Neutrophil (primary cell): ENCODE data around the gene AHCYL1.
"Not testable (repeated sequence)": the region's sequence is repeated elsewhere in the genome, so short reads cannot be mapped to it uniquely, and the experiment has no call there.

Source experiments
- H3K27ac ChIP-seq: fragments of 200-600 bp; sonication (generic); 2 replicates; pipeline ENCODE4 v1.5.1; 2016; ENCODE audit warnings: mild to moderate bottlenecking, moderate library complexity
- H3K27me3 ChIP-seq: fragments of 200-600 bp; sonication (generic); 2 replicates; pipeline ENCODE4 v1.6.0; 2016; ENCODE audit warnings: mild to moderate bottlenecking
- H3K36me3 ChIP-seq: fragments of 200-600 bp; sonication (generic); 2 replicates; pipeline ENCODE4 v1.5.1; 2017
- H3K4me1 ChIP-seq, 2 experiments: fragments of 200-600 bp in 1 of 2; sonication (generic) in 1 of 2; 1 replicate in 1 of 2; 2 replicates in 1 of 2; pipeline versions ENCODE4 v1.5.1 to v1.6.1; 2013 to 2016; ENCODE audit warnings: low read depth in 1 of 2, low read length in 1 of 2, mild to moderate bottlenecking in 1 of 2, moderate library complexity in 1 of 2; ENCODE audit not compliant: control insufficient read depth in 1 of 2, insufficient read depth in 1 of 2
- H3K4me3 ChIP-seq, 2 experiments: fragments of 200-600 bp in 1 of 2; sonication (generic) in 1 of 2; 1 replicate in 1 of 2; 2 replicates in 1 of 2; pipeline ENCODE4 v1.5.1; 2013 to 2016; ENCODE audit warnings: low read depth in 1 of 2, low read length in 1 of 2, mild to moderate bottlenecking in 1 of 2, moderate library complexity in 1 of 2
- H3K9me3 ChIP-seq: fragments of 200-600 bp; sonication (generic); 2 replicates; pipeline ENCODE4 v1.5.1; 2016
- CTCF ChIP-seq: fragments of 200-600 bp; sonication (generic); IDR thresholded peaks from 2 replicates; pipeline ENCODE4 v1.5.1; 2016; ENCODE audit warnings: antibody characterized with exemption

The AHCYL1 gene

GRCh38 chr1:109950509-109950908 lies 34.1 kb upstream of the AHCYL1 start:
- no peak overlapping the region for H3K4me3 ChIP-seq
- no peaks in the 10 kb centered on the region for H3K9me3 ChIP-seq
- TF ChIP-seq CTCF = no peak
- no peaks in the 10 kb centered on the region for H3K36me3 ChIP-seq
- H3K4me1 ChIP-seq = no peaks in the 10 kb centered on the region
- H3K27ac ChIP-seq = no peak overlapping the region
- H3K27me3 ChIP-seq = no peaks in the 10 kb centered on the region

- not testable (repeated sequence) for H3K4me1 ChIP-seq, H3K27ac ChIP-seq, H3K36me3 ChIP-seq, H3K27me3 ChIP-seq, H3K9me3 ChIP-seq, H3K4me3 ChIP-seq
Observed at GRCh38 chr1:109951501-109951900, 33.1 kb upstream of the AHCYL1 start.

- TF ChIP-seq CTCF = no peak
- Histone ChIP-seq H3K36me3 (no peaks in the 10 kb centered on the region), H3K9me3 (no peaks in the 10 kb centered on the region), H3K27me3 (no peaks in the 10 kb centered on the region), H3K4me1 (no peaks in the 10 kb centered on the region), H3K27ac (no peak overlapping the region), H3K4me3 (no peak overlapping the region)
Observed at GRCh38 chr1:109954041-109954512, 30.5 kb upstream of the AHCYL1 start.

- no peak overlapping the region for H3K4me3 ChIP-seq
- no peaks in the 10 kb centered on the region for H3K36me3 ChIP-seq
- no peaks in the 10 kb centered on the region for H3K27me3 ChIP-seq
- no peak for TF ChIP-seq CTCF
- no peak overlapping the region for H3K27ac ChIP-seq
- H3K4me1 ChIP-seq = no peaks in the 10 kb centered on the region
- H3K9me3 ChIP-seq = no peaks in the 10 kb centered on the region
Observed at GRCh38 chr1:109959632-109959973, 25.0 kb upstream of the AHCYL1 start.

- no peak overlapping the region for H3K4me3 ChIP-seq
- no peak for TF ChIP-seq CTCF
Observed at GRCh38 chr1:109959974-109960744, 24.4 kb upstream of the AHCYL1 start.

GRCh38 chr1:109960745-109961094 lies 23.8 kb upstream of the AHCYL1 start:
- Histone ChIP-seq H3K27me3 (no peaks in the 10 kb centered on the region), H3K36me3 (no peaks in the 10 kb centered on the region), H3K27ac (no peak overlapping the region), H3K4me1 (no peaks in the 10 kb centered on the region), H3K4me3 (no peak overlapping the region), H3K9me3 (no peaks in the 10 kb centered on the region)
- no peak for TF ChIP-seq CTCF

More at GRCh38 chr1:109959974-109960744, 24.4 kb upstream of the AHCYL1 start:
- Histone ChIP-seq H3K27ac (no peak overlapping the region), H3K9me3 (no peaks in the 10 kb centered on the region), H3K4me1 (no peaks in the 10 kb centered on the region), H3K27me3 (no peaks in the 10 kb centered on the region), H3K36me3 (no peaks in the 10 kb centered on the region)
